ENCODE data around the gene TULP4.
"Not testable (repeated sequence)": the region's sequence is repeated elsewhere in the genome, so short reads cannot be mapped to it uniquely, and the experiment has no call there.

TULP4 gene

DNA sequence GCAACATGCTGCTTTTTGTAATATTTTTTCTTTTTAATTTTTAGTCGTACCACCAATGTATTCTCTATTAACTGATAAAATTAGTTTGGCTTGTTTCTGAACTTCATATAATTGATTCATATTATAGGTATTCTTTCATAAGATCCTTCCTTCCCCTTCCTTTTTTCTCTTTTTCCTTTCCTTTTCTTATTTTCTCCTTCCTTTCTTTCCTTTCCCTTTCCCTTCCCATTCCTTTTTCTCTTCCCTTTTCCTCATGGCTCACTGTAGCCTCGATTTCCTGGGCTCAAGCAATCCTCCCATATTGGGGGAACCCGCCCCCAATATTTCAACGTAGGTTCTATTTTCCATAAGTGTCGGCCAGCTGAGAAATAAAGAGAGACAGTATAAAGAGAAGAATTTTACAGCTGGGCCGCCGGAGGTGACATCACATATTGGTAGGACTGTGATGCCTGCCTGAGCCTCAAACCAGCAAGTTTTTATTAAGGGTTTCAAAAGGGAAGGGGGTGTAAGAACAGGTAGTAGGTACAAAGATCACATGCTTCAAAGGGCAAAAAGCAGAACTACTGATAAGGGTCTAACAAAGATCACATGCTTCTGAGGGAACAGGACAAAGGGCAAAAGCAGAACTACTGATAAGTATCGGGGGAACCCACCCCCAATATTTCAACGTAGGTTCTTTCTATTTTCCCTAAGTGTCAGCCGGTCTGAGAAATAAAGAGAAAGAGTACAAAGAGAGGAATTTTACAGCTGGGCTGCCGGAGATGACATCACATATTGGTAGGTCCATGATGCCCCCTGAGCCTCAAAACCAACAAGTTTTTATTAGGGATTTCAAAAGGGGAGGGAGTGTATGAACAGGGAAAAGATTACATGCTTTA, 16.1 kb upstream of the TULP4 start:
- not testable (repeated sequence) for DNase-seq

DNA sequence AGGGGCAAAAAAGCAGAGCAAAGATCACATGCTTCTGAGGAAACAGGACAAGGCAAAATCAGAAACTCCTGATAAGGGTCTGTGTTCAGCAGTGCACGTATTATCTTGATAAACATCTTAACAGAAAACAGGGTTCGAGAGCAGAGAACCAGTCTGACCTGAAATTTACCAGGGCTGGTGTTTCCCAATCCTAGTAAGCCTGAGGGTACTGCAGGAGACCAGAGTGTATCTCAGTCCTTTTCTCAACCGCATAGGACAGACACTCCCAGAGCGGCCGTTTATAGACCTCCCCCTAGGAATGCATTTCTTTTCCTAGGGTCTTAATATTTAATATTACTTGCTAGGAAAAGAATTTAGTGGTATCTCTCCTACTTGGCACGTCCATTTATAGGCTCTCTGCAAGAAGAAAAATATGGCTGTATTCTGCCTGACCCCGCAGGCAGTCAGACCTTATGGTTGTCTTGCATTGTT, 15.4 kb upstream of the TULP4 start:
- not testable (repeated sequence) for DNase-seq

- DNase-seq = not testable (repeated sequence)
Measured at GRCh38 chr6:158297657-158298056, 14.6 kb upstream of the TULP4 start.

DNA sequence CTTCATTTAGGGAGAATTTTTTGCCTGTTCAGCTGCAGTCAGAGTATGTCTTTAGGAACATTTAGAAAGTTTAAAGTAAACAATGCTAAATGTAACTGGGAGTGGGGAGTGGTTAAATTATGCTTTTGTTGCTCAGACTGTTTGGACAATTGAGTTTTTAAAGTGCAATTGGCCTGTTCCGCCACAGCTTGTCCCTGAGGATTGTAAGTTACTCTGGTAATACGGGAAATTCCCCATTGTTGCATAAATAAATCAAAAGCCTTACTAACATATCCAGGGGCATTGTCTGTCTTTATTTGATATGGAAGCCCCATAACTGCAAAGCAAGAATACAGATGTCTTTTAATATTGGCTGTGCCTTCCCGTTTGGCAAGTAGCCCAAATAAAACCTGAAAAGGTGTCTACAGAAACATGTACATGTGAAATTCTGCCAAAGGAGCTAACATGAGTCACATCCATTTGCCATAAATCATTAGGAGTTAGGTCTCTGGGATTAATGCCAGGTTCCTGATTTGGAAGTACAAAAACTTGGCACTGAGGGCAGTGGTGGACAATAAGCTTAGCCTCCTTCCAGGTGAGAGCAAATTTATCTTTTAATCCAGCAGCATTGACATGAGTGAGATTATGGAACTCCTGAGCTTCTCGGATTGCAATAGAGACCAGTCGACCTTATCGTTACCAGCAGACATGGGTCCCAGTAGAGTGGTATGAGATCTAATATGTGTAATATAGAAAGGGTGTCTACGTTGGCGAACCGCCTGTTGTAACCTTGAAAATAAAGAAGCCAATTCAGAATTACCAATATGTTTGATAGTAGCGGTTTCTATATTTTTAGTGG, 11.7 kb upstream of the TULP4 start:
- not testable (repeated sequence) for DNase-seq

DNA sequence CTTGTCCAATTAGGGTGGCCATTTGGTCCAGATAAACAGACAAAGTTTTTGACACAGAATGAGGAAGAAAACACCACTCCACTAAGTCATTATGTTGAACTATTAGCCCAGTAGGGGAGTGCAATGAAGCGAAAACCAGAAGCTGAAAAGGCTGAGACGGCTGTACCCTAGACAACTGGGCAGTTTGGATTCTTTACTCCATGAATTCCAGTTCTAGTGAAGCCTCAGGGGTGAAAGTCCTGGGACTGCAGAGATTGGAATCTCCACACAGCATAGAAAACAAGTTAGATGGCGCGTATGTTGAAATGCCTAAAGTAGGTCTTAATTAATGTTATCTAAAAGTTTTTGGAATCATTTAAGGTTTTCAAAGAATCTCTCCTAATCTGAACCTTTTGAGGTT, 10.7 kb upstream of the TULP4 start:
- DNase-seq = not testable (repeated sequence)

DNA sequence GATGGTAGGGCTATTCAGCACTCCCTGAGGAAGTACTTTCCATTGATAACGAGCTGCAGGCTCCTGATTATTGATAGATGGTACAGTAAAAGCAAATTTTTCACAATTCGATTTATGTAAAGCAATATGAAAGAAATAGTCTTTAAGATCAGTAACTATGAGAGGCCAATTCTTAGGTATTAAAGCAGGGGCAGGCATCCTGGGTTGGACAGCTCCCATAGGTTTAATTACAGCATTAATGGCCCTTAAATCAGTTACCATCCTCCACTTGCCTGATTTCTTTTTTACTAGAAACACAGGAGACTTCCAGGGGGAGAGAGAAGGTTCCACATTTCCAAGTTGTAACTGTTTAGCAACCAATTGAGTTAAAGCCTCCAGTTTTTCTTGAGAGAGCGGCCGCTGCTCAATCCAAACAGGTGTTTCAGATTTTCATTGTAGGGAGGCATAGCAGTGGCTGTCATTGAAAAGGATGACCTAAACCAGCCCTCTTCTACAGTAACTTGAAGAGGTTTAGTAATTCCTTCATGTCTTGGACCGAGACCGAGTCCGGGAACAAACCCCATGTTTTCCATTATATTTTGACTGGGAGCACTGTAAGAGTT, 10.0 kb upstream of the TULP4 start:
- DNase-seq = not testable (repeated sequence)

DNA sequence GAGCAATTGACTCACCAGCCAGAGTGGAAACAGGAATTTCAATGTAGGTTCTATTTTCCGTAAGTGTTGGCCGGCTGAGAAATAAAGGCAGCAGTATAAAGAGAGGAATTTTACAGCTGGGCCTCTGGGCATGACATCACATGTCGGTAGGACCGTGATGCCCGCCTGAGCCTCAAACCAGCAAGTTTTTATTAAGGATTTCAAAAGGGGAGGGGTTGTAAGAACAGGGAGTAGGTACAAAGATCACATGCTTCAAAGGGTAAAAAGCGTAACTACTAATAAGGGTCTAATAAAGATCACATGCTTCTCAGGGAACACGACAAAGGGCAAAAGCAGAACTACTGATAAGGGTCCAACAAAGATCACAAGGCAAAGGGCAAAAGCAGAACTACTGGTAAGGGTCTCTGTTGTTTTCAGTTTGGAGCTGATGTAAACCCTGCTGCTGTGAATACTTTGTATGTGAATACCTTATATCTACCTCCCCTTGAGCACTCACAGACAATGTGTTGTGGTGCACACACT, 9.0 kb upstream of the TULP4 start:
- no peak for DNase-seq

GRCh38 chr6:158304254-158304653, 8.0 kb upstream of the TULP4 start:
- DNase-seq = no peak

DNA sequence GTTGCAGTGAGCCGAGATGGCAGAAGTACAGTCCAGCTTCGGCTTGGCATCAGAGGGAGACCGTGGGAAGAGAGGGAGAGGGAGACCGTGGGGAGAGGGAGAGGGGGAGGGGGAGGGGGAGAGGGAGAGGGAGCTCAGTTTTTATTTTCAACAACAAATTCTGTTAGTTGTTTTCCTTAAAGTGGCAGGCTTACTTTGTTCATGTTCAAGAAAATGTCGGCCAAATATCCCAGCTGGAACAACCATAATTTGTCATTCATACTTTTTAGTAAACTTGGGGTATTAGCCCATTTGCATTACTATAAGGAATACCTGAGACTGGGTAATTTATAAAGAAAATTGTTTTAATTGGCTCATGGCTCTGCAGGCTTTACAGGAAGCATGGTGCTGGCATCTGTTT, 2.5 kb upstream of the TULP4 start:
- no peak for DNase-seq

- no peak for DNase-seq
Measured at GRCh38 chr6:158311193-158311592, 1.1 kb upstream of the TULP4 start.

DNA sequence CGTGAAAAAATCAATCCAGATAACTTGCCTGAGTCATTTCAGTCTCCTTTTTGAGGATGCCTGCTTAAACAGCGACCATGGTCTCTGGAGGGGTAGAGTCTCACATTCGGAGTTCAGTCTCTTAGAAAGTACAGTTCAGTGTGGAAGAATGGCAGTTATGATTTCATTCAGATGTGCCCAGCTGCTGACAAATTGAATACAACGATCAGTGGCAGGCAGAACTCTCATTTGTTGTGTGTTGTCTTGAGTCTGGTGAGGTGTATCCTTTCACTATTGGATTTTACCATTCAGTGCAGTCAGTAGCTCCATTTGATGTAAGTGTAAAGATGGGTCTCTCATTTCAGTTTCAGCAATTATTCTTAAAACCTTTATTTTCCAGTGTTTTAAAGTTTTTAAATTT, 639 bp upstream of the TULP4 start:
- no peak for DNase-seq

DNA sequence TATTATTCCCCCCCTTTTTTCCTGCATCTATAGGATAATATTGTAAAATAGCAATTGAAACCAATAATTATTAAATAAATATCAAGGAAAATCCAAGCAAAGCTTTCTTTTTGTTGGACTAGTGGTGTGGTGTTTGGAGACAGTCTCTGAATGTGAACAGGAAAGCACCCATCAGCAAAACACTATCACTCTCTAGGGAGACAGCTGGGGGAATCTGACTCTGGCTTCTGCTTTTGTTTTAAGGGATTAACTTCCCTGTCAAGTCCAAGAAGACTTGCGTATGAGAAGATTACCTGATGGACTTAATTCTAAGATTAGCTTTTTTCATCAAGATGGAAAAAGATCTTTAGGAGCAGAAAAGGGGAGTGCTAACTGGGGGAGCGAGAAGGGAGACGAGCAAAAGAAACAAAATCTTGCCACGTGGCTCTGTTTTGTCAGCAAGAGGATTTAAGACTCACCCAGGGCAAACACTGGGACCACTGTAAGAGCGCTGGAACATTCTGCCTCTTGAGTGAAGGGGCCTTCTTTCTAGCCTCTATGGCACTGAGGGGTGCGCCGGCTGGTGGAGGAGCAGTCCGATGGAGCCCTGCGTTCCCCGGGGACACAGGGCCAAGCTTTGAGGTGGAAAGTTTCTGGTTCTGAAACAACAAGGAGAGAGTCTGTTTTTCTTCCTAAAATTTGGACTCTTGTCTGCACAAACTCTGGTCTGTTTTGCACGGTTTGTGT, 570 bp downstream of the TULP4 start:
- peak in 14 of 56 donors; percentile 7 to 41 (median 28) for DNase-seq

DNA sequence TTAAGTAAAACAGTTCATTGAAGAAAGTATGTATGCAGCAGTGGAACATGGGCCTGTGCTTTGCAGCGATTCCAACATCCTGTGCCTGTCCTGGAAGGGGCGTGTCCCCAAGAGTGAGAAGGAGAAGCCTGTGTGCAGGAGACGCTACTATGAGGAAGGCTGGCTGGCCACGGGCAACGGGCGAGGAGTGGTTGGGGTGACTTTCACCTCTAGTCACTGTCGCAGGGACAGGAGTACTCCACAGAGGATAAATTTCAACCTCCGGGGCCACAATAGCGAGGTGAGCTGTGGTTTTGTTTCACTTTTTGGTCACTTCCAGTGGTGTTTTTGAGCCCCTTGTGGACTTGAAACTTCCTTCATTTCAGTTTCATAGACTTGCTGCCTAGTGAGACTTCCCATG, 1.7 kb downstream of the TULP4 start:
- DNase-seq = peak in 1 of 56 donors; percentile 6

DNA sequence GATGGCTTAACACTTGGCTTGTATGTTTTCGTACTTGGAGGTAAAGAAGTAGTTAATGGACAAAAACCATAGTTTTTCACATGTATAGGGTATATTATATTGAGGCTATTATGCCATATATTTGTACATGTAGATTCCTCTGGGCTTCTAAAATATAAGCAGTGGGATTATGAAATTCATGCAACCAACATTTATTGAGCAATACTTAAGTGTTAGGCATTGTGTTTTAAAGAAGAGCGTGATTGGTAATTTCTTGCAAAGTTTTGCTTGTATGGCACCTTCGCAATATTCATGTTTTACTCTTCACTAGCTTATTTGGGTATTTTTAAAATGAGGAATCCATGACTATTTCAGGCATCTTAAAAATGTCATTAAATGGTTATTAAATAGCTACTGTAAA, 2.5 kb downstream of the TULP4 start:
- no peak for DNase-seq

DNA sequence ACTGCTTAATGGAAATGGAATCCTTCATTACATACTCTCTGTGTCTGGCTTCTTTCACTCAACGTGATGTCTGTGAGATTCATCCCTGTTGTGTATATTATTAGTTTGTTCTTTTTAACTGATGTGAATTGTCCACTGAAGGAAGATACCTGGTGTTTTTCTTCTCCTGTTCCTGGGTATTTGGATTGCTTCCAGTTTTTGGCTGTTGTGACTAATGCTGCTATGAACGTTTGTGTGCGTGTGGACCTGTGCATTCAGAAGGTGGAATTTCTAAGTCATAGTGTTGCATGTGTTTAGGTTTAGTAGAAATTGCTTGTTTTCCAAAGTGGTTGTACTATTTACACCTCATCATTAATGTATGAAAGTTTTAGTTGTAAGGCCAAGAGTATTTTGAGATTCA, 3.8 kb downstream of the TULP4 start:
- DNase-seq = no peak

DNA sequence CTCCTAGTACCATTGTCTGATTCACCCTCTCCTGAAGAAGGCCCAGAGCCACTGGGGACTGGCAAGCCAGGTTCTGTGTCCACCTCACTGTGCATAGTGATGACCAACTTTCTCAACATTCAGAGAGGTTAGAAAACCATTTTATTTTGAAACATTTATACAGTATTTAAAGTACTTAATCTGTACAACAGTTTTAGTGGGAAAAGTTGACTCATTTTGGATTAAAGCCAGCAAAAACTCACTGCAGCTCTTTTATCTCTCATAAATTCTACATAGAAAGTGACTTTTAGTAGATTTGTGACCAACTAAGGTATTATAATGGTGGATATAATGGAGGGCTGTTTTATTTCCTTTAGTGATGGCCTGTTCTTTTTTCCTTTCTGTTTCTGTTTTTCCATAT, 9.7 kb downstream of the TULP4 start:
- no peak for DNase-seq

DNA sequence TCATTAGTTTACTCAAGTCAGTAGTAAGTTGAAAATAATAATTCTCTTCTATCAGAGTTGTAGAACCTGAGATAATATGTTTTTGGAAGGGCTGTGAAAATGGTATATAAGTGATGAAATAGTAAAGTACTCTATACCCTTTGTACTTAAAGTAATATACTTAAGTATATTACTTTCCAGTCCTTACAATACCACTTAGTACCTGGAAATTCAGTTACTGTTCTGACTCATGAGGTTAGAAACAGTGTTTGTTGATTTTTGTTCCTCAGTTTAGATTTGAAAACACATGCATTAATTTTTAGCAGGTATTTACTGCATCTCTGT, 10.1 kb downstream of the TULP4 start:
- no peak for DNase-seq

- peak in 1 of 56 donors; percentile 16 for DNase-seq
Measured at GRCh38 chr6:158322724-158323560, 10.7 kb downstream of the TULP4 start.

DNA sequence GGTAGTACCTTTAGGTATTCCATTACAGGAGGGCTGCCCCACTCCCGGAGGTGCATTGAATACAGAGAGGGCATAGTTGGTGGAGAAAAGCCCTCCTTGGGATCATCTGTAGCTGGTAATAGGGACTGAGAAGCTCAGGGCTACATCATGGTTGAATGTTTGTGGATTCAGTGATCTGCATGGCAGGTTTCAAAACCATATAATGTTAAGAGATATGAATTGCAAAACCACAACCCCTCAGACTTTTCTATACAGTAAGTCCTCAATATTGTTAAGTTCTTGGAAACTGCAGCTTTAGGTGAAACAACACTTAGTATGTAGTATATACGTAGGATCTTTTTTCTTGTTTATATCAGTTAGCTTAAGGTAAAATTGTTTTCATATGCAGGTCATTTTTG, 11.3 kb downstream of the TULP4 start:
- no peak for DNase-seq

- DNase-seq = no peak
Measured at GRCh38 chr6:158324136-158324535, 11.9 kb downstream of the TULP4 start.
